HG02763 (cell line): ENCODE data around the gene RNF138.
A peak's percentile ranks its signal among the peaks of the same experiment; 100 is the strongest.
"Not testable (repeated sequence)": the region's sequence is repeated elsewhere in the genome, so short reads cannot be mapped to it uniquely, and the experiment has no call there.

ENCODE experiments used
- ATAC-seq: cut with Tn5 transposase; IDR thresholded peaks from one replicate; pipeline ENCODE4 v1.9.1; 2021; ENCODE audit warnings: mild to moderate bottlenecking, moderate library complexity; ENCODE audit not compliant: unreplicated experiment

Gene RNF138, protein sequence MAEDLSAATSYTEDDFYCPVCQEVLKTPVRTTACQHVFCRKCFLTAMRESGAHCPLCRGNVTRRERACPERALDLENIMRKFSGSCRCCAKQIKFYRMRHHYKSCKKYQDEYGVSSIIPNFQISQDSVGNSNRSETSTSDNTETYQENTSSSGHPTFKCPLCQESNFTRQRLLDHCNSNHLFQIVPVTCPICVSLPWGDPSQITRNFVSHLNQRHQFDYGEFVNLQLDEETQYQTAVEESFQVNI

DNA sequence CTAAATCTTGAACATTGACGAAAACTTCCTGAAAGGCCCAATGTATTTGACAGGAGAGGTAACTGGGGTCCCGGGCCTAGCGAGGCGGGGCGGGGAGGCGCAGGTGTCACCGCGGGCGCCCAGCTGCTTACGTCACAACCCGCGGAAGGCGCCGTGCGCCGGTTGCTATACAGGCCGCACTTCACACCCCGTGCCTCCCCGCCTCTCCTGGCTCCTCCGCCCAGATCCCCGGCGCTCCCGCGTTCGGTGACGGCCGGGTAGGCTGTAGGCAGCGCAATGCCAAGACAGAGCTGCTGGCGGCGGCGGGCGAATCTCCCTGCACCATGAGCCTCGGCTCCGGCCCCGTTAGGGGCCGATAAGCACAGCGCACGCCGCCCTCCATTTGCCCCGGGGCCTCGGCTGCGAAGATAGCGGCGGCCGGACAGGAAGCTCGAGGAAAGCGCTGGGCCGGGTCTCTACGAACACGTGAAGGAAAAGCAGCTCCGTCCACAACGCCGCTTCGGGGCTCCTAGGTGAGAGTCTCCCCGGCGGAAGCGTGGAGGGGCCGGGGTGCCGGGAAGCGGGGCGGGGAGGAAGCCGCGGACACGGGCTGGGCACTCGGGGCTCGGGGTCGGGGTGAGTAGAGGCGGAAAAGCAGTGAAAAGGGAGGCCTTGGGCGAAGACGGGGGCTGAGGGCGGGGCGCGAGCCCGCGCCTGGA, at the start of gene RNF138:
TSS of gene RNF138 (plus strand) at position 151 of the 698 bp plus-strand sequence. CDS start 903 bp downstream, outside the sequence.
- ATAC-seq, result peak; percentile 61

DNA sequence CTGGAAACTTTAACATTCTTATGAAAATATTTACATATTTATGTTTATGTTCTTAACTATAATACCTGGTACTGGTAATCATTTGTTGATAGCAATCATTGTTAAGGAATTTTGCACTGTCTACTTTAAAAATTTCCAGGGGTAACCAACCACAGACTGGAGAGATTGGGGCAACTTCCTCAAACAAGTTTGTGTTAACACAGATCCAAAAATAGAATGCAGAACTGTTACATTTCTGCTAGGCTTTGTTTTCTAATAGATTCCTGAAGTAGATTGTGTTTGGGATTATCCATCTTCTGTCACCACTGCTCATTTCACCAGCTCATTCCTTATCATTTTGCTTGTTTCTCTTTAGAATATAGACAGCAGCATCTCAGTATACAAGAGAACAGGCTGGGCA, 49.3 kb upstream of the RNF138 start:
- ATAC-seq, result no peak

GRCh38 chr18:32048507-32049091, 43.1 kb upstream of the RNF138 start:
- ATAC-seq, result peak; percentile 57

DNA sequence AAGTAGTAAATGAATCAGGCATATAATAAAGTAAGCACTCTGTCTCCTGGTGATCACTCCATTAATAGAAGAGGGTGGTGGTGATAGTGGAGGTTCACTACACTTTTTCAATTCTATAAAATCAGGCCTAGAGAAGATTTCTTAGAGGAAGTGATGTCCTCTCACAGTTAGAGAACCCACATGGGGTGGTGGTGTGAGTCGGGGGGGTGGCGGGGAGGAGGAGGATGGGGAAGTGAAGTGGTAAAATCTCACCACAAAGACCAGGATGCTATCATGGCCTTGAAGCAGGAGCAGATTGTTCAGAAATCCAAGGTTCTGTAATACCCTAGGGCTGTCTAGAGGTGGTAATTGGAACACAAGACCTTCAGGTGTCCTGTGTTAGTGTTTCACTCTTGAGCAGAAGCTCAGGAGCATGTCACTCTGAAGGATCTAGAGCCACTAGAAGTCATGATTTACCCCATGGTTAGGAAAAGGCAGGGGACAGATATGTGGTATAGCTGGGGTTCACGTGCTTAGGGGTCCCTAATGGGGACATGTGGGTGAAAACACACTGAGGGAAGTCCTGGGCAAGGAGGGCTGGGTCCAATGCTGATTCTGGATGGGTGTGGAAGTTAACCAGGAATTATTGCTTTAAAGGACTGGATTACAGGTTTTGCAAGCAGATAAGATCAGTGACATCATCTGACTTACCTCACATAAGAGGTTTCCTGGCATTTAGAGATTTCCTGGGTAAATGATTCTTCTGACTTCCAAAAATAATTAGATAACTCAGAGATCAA, 42.1 kb upstream of the RNF138 start:
- no peak for ATAC-seq

DNA sequence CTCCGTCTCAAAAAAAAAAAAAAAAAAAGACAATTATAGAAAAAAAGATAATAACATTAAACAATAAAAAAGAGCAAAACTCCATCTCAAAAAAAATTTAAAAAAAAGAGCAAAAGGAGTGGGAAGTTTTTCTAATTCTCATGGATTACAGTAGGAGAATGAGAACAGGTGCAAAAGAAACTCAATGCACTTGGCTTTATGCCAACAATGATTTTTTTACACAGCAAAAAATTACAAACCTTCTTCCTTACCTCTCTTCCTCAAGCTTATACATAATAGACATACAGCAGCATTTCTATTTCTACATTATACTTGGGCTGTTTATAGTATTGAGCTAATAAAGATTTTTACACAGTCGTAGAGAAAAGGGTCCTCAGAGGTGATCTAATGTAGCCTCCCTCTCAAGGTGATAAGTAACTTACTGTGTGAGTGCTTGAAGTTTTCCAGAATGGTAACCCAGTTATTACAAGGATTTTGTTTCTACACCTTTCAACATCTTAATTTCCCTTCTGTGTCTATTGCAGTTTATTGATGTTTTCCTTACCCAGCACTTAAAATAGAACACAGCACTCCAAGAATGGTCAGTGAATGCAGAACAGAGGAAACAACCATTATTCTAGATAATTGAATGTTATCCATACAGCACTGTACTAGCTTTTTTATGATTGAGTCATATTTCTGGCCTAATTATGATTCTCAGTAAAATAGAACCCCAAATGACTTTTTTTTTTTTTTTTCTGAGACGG, 34.9 kb upstream of the RNF138 start:
- ATAC-seq, result no peak

- ATAC-seq, result no peak
These were observed 34.0 kb upstream of the RNF138 start for GRCh38 chr18:32057624-32058165.

GRCh38 chr18:32060026-32060425, 31.6 kb upstream of the RNF138 start:
- ATAC-seq, result no peak

DNA sequence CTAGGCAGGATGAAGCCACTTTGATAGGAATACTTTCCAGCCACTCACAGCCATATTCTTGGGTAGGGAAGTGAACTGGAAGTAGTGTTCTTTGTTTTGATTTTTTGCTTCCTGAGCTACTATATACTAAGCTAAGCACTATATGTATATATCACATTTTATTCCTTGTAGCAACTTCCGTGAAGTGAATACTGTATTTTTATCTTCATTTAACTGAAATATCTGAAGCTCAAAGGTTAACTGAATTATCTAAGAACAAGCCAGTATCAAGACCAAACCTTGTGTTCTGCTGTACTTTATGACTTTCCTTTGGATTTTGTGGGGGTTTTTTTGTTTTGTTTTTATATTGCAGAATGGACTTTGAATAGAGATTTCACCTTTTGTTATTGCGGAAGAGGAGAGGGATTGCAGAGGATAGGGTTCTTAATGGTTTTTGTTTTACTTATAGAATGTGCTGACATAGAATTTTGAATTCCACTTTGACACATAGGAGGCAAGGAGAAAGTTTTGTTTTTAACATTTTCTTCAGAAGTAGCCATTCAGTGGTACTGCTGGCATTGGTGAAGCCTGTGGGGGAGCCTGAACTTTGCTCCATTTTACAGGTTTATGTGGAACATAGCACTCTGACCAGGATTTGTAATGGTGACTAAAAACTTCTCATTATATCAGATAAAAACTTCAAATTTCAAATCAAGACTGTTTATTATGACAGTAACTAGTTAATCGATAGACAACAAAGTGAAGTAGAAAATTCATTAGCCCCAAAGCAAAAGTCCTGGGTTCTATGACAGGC, 24.1 kb upstream of the RNF138 start:
- no peak for ATAC-seq

GRCh38 chr18:32072321-32072720, 19.4 kb upstream of the RNF138 start:
- no peak for ATAC-seq

GRCh38 chr18:32074206-32074605, 17.5 kb upstream of the RNF138 start:
- ATAC-seq, result no peak

- ATAC-seq, result no peak
These were observed 12.8 kb upstream of the RNF138 start for GRCh38 chr18:32078845-32079244.

GRCh38 chr18:32081881-32082280, 9.8 kb upstream of the RNF138 start:
- ATAC-seq, result no peak

DNA sequence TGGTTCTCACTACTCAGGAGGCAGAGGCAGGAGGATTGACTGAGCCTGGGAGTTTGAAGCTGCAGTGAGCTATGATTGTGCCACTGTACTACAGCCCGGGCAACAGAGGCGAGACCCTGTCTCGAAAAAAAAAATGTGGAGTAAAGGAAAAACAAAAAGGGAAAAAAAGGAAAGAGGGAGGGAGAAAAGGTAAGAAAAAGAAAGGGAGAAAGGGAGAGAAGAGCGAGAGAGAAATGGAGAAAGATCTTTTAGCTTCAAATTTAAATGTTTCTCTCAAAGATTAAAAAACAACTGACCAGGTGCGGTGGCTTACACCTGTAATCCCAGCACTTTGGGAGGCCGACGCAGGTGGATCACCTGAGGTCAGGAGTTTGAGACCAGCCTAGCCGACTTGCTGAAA, 7.9 kb upstream of the RNF138 start:
- no peak for ATAC-seq

DNA sequence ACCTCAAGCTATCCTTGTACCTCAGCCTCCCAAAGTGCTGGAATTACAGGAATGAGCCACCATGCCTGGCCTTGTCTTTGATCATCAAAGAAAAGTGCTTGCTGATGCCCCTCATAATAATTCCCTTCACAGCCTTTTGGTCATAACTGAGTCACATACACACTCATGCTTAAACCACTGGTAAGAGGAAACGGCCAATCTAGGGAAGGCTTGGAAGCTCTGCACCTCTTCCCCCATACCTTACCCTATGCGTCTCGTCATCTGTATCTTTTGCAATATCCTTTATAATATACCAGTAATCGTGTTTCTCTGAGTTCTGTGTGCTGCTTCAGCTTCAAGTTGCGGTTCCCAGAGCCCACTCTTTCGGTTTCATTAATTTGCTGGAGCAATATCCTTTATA, 4.8 kb upstream of the RNF138 start:
- ATAC-seq, result no peak

DNA sequence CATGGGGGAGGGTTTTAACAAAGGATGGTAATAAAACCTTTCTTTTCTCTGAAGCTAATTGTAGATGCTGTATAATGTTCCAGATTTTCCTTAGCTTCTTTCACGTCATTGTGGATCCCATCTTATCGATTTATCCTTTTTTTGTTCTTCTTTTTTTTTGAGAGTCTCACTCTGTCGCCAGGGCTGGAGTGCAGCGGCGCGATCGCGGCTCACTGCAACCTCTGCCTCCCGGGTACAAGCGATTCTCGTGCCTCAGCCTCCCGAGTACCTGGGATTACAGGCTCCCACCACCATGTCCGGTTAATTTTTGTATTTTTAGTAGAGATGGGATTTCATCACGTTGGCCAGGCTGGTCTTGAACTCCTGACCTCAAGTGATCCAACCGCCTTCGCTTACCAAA, 843 bp upstream of the RNF138 start:
- ATAC-seq, result not testable (repeated sequence)

DNA sequence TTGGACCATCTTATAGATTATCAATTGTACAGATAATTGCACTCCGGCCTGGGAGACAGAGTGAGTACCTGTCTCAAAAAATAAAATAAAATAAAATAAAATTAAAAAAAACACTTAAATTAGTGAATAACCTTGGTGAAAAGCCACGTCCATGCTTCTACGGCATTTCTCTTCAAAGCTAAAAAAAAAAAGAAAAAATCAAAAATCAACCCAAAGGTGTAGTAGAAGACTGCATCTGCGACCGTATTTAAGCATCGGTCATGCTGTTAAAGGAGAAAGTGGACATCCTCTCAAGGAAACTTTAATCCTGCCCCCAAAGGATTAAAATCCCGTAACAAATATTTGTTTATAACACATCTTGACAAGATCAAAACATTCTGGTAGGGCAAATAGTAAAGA, 350 bp upstream of the RNF138 start:
- ATAC-seq, result no peak

- peak; percentile 80 for ATAC-seq
These were observed 888 bp downstream of the RNF138 start for GRCh38 chr18:32092422-32093101.

- ATAC-seq, result peak; percentile 30
These were observed 1.4 kb downstream of the RNF138 start for GRCh38 chr18:32093102-32093511.

GRCh38 chr18:32093523-32093922, 1.8 kb downstream of the RNF138 start:
- ATAC-seq, result no peak
